Stimulated activated CD8-positive, alpha-beta memory T cell treated with anti-CD3 and anti-CD28 coated beads, Interleukin-15, amount 100 ng/mL, for 24 hours (primary cell): ENCODE data around the gene SLC5A11.

ENCODE experiments used
- DNase-seq: peaks from one replicate; pipeline ENCODE4 v3.0.0-alpha.2; 2020; ENCODE audit warnings: low read depth

The SLC5A11 gene

GRCh38 chr16:24918641-24919040, 72.9 kb downstream of the SLC5A11 start:
- no peak for DNase-seq

- DNase-seq, result no peak
Measured at GRCh38 chr16:24919536-24919935, 73.8 kb downstream of the SLC5A11 start.

- no peak for DNase-seq
Measured at GRCh38 chr16:24920568-24920967, 74.8 kb downstream of the SLC5A11 start.

- no peak for DNase-seq
Measured at GRCh38 chr16:24921229-24921628, 75.5 kb downstream of the SLC5A11 start.

- DNase-seq, result no peak
Measured at GRCh38 chr16:24925163-24925562, 79.4 kb downstream of the SLC5A11 start.

GRCh38 chr16:24929409-24929808, 83.6 kb downstream of the SLC5A11 start:
- DNase-seq, result no peak

GRCh38 chr16:24930440-24930839, 84.7 kb downstream of the SLC5A11 start:
- no peak for DNase-seq

GRCh38 chr16:24931091-24931490, 85.3 kb downstream of the SLC5A11 start:
- no peak for DNase-seq

GRCh38 chr16:24935336-24935735, 89.6 kb downstream of the SLC5A11 start:
- no peak for DNase-seq

GRCh38 chr16:24936151-24936550, 90.4 kb downstream of the SLC5A11 start:
- no peak for DNase-seq

GRCh38 chr16:24939224-24939623, 93.5 kb downstream of the SLC5A11 start:
- no peak for DNase-seq

GRCh38 chr16:24939738-24940137, 94.0 kb downstream of the SLC5A11 start:
- DNase-seq, result no peak

GRCh38 chr16:24943471-24943870, 97.7 kb downstream of the SLC5A11 start:
- no peak for DNase-seq

GRCh38 chr16:24944206-24944605, 98.4 kb downstream of the SLC5A11 start:
- no peak for DNase-seq

GRCh38 chr16:24946155-24946554, 100.4 kb downstream of the SLC5A11 start:
- no peak for DNase-seq

- no peak for DNase-seq
Measured at GRCh38 chr16:24950275-24950674, 104.5 kb downstream of the SLC5A11 start.

GRCh38 chr16:24953306-24953705, 107.5 kb downstream of the SLC5A11 start:
- no peak for DNase-seq

- no peak for DNase-seq
Measured at GRCh38 chr16:24953721-24954120, 108.0 kb downstream of the SLC5A11 start.

GRCh38 chr16:24954137-24954536, 108.4 kb downstream of the SLC5A11 start:
- no peak for DNase-seq

- no peak for DNase-seq
Measured at GRCh38 chr16:24955975-24956731, 110.4 kb downstream of the SLC5A11 start.

- no peak for DNase-seq
Measured at GRCh38 chr16:24957887-24958286, 112.1 kb downstream of the SLC5A11 start.
